Femur (tissue), 1 donor: ENCODE measurements around the gene CHCHD5.
"Not testable (repeated sequence)": the region's sequence is repeated elsewhere in the genome, so short reads cannot be mapped to it uniquely, and the experiment has no call there.

Source experiments
- DNase-seq: peaks from one replicate; pipeline ENCODE4 v3.0.0-alpha.2; 2017

Gene CHCHD5

GRCh38 chr2:112584134-112584890, at the start of gene CHCHD5:
CHCHD5 (plus strand) TSS chr2:112584609; CDS start chr2:112584648, 39 bp downstream.
- DNase-seq: peak; percentile 97

GRCh38 chr2:112534826-112535225, 49.6 kb upstream of the CHCHD5 start:
- DNase-seq: no peak

GRCh38 chr2:112536665-112537064, 47.7 kb upstream of the CHCHD5 start:
- DNase-seq: not testable (repeated sequence)

GRCh38 chr2:112539306-112539705, 45.1 kb upstream of the CHCHD5 start:
- no peak for DNase-seq

GRCh38 chr2:112540906-112541305, 43.5 kb upstream of the CHCHD5 start:
- DNase-seq: no peak

GRCh38 chr2:112541315-112542122, 42.9 kb upstream of the CHCHD5 start:
- DNase-seq: peak; percentile 84

- DNase-seq: peak; percentile 87
Observed at GRCh38 chr2:112542123-112542983, 42.1 kb upstream of the CHCHD5 start, which contains the start of gene POLR1B. POLR1B (plus strand) TSS chr2:112542465; CDS start chr2:112542495, 30 bp downstream.

GRCh38 chr2:112542984-112543661, 41.3 kb upstream of the CHCHD5 start:
- DNase-seq: no peak

GRCh38 chr2:112547333-112547732, 37.1 kb upstream of the CHCHD5 start:
- DNase-seq: no peak

GRCh38 chr2:112548980-112549379, 35.4 kb upstream of the CHCHD5 start:
- no peak for DNase-seq

- DNase-seq: no peak
Observed at GRCh38 chr2:112566104-112566503, 18.3 kb upstream of the CHCHD5 start.

- not testable (repeated sequence) for DNase-seq
Observed at GRCh38 chr2:112566508-112566907, 17.9 kb upstream of the CHCHD5 start.

GRCh38 chr2:112572005-112572404, 12.4 kb upstream of the CHCHD5 start:
- DNase-seq: no peak

- no peak for DNase-seq
Observed at GRCh38 chr2:112577756-112578155, 6.7 kb upstream of the CHCHD5 start.

- no peak for DNase-seq
Observed at GRCh38 chr2:112579241-112579640, 5.2 kb upstream of the CHCHD5 start.

GRCh38 chr2:112580084-112580483, 4.3 kb upstream of the CHCHD5 start:
- no peak for DNase-seq

GRCh38 chr2:112582314-112582746, 2.1 kb upstream of the CHCHD5 start:
- DNase-seq: no peak

- no peak for DNase-seq
Observed at GRCh38 chr2:112583497-112584133, 794 bp upstream of the CHCHD5 start.

GRCh38 chr2:112584891-112585250, 462 bp downstream of the CHCHD5 start:
- no peak for DNase-seq

- DNase-seq: no peak
Observed at GRCh38 chr2:112585400-112585799, 991 bp downstream of the CHCHD5 start.

GRCh38 chr2:112585873-112586464, 1.6 kb downstream of the CHCHD5 start:
- DNase-seq: no peak
